Measurements from ENCODE around the gene KRAS.

DNA sequence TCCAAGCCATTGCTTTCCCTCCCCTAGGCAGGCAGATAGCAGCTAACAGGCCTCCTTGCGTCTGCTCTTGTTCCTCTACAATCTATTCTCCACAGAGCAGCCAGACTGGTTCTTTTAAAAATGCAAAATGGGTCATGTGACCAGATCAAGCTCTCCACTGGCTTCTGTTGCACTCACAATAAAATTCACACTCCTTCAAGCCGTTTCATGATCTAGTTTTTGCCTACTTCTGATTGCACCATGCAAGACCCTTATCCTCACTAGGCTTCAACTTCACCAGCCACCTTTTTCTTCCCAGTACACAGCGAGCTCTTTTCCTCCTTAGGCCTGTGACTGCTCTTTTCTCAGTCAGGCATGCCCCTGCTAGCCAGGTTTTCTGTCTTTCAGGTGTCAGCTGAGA lies 6.1 kb upstream of the KRAS start:
- TF ChIP-seq POLR2A (IDR thresholded peaks at IDR 0.05; ENCODE audit: low read depth, low read length) (no peak), CTCF (IDR thresholded peaks at IDR 0.05; ENCODE audit: extremely low read depth in 1 of 2, insufficient read depth in 1 of 2, low read depth in 1 of 2, low read length in 2 of 2) (no peak), EZH2 (IDR thresholded peaks at IDR 0.05; ENCODE audit: borderline replicate concordance, low read depth, low read length, severe bottlenecking) (no peak)
